ENCODE data around the gene COPB2. TPM values are rescaled to one million over a fixed set of nuclear protein-coding genes. Genes with fewer than 3 reads are reported as not detected.

Gene COPB2
- total RNA-seq, 1 experiment from 2014 or later: 156 TPM

DNA sequence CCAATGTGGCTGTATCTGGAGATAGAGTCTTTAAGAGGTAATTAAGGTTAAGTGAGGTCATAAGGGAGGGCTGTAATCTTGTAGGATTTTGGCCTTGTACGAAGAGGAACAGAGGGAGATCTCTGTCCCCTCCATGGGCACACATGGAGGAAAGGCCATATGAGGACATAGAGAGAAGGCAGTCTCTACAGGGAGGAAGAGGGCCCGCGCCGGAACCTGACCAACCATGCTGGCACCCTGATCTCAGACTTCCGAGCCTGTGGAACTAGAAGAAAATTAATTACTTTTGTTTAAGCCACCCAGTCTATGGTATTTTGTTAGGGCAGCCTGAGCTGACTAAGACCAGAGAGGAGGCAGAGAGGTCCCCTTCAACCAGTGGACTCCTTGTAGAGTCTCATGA lies 63.3 kb downstream of the COPB2 start:
- CTCF ChIA-PET: no interaction called here

DNA sequence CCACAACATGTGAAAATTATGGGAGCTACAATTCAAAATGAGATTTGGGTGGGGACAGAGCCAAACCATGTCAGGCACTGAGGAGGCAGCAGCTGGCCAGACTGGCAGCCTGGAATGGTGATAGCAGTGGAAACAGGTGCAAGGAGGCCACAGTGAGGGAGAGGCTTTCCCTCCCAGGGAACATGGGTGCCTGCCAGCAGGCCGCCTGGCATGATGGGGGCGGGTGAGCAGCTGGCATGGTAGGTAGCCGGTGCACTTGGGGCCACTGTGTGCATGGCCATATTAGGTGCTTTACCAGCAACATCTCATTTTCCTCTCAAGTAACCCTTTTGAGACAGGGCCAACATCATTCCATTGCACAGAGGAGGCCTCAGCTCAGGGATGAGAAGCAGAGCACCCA lies 63.9 kb downstream of the COPB2 start:
- no peaks in the 10 kb centered on the region for H3F3A ChIP-seq (ENCODE audit: insufficient read depth, low read depth)
- H3K4me1 ChIP-seq (replicated peaks; ENCODE audit: insufficient read depth): 0 out of 2 replicates have a peak, but pooled peaks cover 3% of the 10 kb centered on the region
- no peak overlapping the region for H3K4me2 ChIP-seq
- no peaks in the 10 kb centered on the region for H3K36me3 ChIP-seq (ENCODE audit: low read depth)
- H3K9me3 ChIP-seq (ENCODE audit: insufficient read depth, low read depth): no peaks in the 10 kb centered on the region
- no peak for DNase-seq
- intact Hi-C loops (cut with micrococcal nuclease; ENCODE audit: unreplicated experiment): loop anchor here (10.0 kb wide), 1 partner anchor 731 kb away; the partner anchor contains the start of gene CEP70
- ChIA-PET CTCF (no interaction called here), POLR2A (ENCODE audit: unreplicated experiment) (no interaction called here)
- H3K4me3 ChIP-seq: no peak overlapping the region
- peaks cover 3% of the 10 kb centered on the region; the same call in 1 of the 2 replicates for H3K27me3 ChIP-seq (ENCODE audit: insufficient read depth, low read depth)
- H4K20me1 ChIP-seq (ENCODE audit: insufficient read depth): no peaks in the 10 kb centered on the region
- no peak overlapping the region for H2AFZ ChIP-seq
- no peaks in the 10 kb centered on the region for H3K79me2 ChIP-seq (ENCODE audit: low read depth)
- no peaks in the 10 kb centered on the region for H3K9me2 ChIP-seq (ENCODE audit: insufficient read depth)
- TF ChIP-seq, protein P1, sequence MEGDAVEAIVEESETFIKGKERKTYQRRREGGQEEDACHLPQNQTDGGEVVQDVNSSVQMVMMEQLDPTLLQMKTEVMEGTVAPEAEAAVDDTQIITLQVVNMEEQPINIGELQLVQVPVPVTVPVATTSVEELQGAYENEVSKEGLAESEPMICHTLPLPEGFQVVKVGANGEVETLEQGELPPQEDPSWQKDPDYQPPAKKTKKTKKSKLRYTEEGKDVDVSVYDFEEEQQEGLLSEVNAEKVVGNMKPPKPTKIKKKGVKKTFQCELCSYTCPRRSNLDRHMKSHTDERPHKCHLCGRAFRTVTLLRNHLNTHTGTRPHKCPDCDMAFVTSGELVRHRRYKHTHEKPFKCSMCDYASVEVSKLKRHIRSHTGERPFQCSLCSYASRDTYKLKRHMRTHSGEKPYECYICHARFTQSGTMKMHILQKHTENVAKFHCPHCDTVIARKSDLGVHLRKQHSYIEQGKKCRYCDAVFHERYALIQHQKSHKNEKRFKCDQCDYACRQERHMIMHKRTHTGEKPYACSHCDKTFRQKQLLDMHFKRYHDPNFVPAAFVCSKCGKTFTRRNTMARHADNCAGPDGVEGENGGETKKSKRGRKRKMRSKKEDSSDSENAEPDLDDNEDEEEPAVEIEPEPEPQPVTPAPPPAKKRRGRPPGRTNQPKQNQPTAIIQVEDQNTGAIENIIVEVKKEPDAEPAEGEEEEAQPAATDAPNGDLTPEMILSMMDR (conservative IDR thresholded peaks at IDR 0.05): no peak
- TF ChIP-seq EZH2 (IDR thresholded peaks at IDR 0.05; ENCODE audit: low read depth): no peak
- no peak overlapping the region for H3K27ac ChIP-seq
- BruUV-seq (replicated peaks): no TSS peak

More for the DNA sequence above, 63.3 kb downstream of the COPB2 start:
- H3K4me1 ChIP-seq (replicated peaks; ENCODE audit: insufficient read depth): 0 out of 2 replicates have a peak, but pooled peaks cover 3% of the 10 kb centered on the region
- H3K9me3 ChIP-seq (ENCODE audit: insufficient read depth, low read depth): no peaks in the 10 kb centered on the region
- no peak for DNase-seq
- intact Hi-C loops (cut with micrococcal nuclease; ENCODE audit: unreplicated experiment): loop anchor here (10.0 kb wide), 1 partner anchor 731 kb away; the partner anchor contains the start of gene CEP70
- no TSS peak for BruUV-seq (replicated peaks)
- TF ChIP-seq, protein P1 (conservative IDR thresholded peaks at IDR 0.05): no peak
- H3K9me2 ChIP-seq (ENCODE audit: insufficient read depth): no peaks in the 10 kb centered on the region
- H3K27ac ChIP-seq: no peak overlapping the region
- H2AFZ ChIP-seq: no peak overlapping the region
- no peaks in the 10 kb centered on the region for H3K79me2 ChIP-seq (ENCODE audit: low read depth)
- no peaks in the 10 kb centered on the region for H3K36me3 ChIP-seq (ENCODE audit: low read depth)
- H3K4me3 ChIP-seq: no peak overlapping the region
- POLR2A ChIA-PET (ENCODE audit: unreplicated experiment): no interaction called here
- peaks cover 3% of the 10 kb centered on the region; the same call in 1 of the 2 replicates for H3K27me3 ChIP-seq (ENCODE audit: insufficient read depth, low read depth)
- H3K4me2 ChIP-seq: no peak overlapping the region
- no peaks in the 10 kb centered on the region for H3F3A ChIP-seq (ENCODE audit: insufficient read depth, low read depth)
- no peaks in the 10 kb centered on the region for H4K20me1 ChIP-seq (ENCODE audit: insufficient read depth)

DNA sequence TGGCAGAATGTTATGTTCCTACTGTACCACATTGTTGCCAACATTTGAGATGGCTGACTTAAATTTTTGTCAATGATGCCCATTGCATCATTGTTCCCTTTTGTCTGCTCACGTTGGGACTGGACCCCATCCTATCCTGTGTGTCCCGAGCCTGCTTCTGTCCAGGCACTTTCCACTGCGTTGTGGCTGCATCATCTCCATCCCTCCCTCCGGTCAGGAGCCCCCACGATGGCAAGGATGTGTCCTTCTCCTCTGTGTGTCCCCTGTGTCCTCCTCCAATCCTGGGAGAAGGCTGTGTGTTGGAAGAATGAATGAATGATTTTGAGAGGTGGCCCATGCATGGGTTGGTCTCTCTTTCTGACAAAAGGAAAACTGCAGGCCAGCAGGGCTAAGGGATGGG lies 65.0 kb downstream of the COPB2 start:
- Histone ChIP-seq H2AFZ (no peak overlapping the region), H3K9me2 (ENCODE audit: insufficient read depth) (no peaks in the 10 kb centered on the region), H4K20me1 (ENCODE audit: insufficient read depth) (no peaks in the 10 kb centered on the region), H3K4me2 (no peak overlapping the region), H3F3A (ENCODE audit: insufficient read depth, low read depth) (no peaks in the 10 kb centered on the region), H3K79me2 (ENCODE audit: low read depth) (no peaks in the 10 kb centered on the region), H3K4me3 (no peak overlapping the region), H3K27ac (no peak overlapping the region), H3K4me1 (replicated peaks; ENCODE audit: insufficient read depth) (0 out of 2 replicates have a peak, but pooled peaks cover 3% of the 10 kb centered on the region), H3K27me3 (ENCODE audit: insufficient read depth, low read depth) (no peaks in the 10 kb centered on the region), H3K9me3 (ENCODE audit: insufficient read depth, low read depth) (no peaks in the 10 kb centered on the region), H3K36me3 (ENCODE audit: low read depth) (no peaks in the 10 kb centered on the region)
- no peak for TF ChIP-seq EZH2 (IDR thresholded peaks at IDR 0.05; ENCODE audit: low read depth)
- TF ChIP-seq, protein P1 (conservative IDR thresholded peaks at IDR 0.05): no peak
- intact Hi-C loops (cut with micrococcal nuclease; ENCODE audit: unreplicated experiment): loop anchor here (10.0 kb wide), 1 partner anchor 730 kb away; the partner anchor contains the start of gene CEP70
- no TSS peak for BruUV-seq (replicated peaks)
- CTCF ChIA-PET: no interaction called here
- POLR2A ChIA-PET (ENCODE audit: unreplicated experiment): no interaction called here
- DNase-seq: no peak
